A549 (cell line): Measurements from ENCODE around the gene STK11IP. TPM values are rescaled to one million over a fixed set of nuclear protein-coding genes. Genes with fewer than 3 reads are reported as not detected.

Source experiments
- BHLHE40 ChIP-seq: IDR thresholded peaks from 2 replicates; pipeline ENCODE4 v1.6.1; 2012; ENCODE audit warnings: low read depth, low read length, inconsistent platforms
- CBX2 ChIP-seq: fragments of 200-600 bp; sonication (generic); IDR thresholded peaks from 2 replicates; pipeline ENCODE4 v1.6.1; 2016; ENCODE audit warnings: low read depth, mild to moderate bottlenecking, borderline replicate concordance
- CEBPB ChIP-seq, 2 experiments: fragments of >200 bp in 1 of 2; sonication (Bioruptor Twin) in 1 of 2; formaldehyde crosslinking in 1 of 2; IDR thresholded peaks; 2 replicates each; pipeline ENCODE4 v1.6.1; 2012 to 2016
- CHD2 ChIP-seq: fragments of 150-350 bp; IDR thresholded peaks from 2 replicates; pipeline ENCODE4 v1.6.1; 2014; ENCODE audit warnings: low read length; ENCODE audit not compliant: partially characterized antibody
- CHD4 ChIP-seq: fragments of 200-600 bp; sonication (generic); IDR thresholded peaks from 2 replicates; pipeline ENCODE4 v1.6.1; 2016; ENCODE audit warnings: antibody characterized with exemption, mild to moderate bottlenecking, borderline replicate concordance
- EP300 ChIP-seq, 2 experiments: fragments of >200 bp; sonication (Bioruptor Twin); formaldehyde crosslinking; IDR thresholded peaks; 2 replicates in 1 of 2; 3 replicates in 1 of 2; pipeline ENCODE4 v1.6.1; 2016 to 2017
- ESRRA ChIP-seq: fragments of 150-350 bp; IDR thresholded peaks from 2 replicates; pipeline ENCODE4 v1.6.1; 2014; ENCODE audit warnings: mild to moderate bottlenecking, low read length, borderline replicate concordance
- FOSB ChIP-seq: fragments of 250-450 bp; sonication (Bioruptor Pico); IDR thresholded peaks from 2 replicates; pipeline ENCODE4 v1.5.0; 2020; ENCODE audit warnings: mild to moderate bottlenecking, moderate library complexity
- FOSL2 ChIP-seq, 2 experiments: fragments of 450-650 bp in 1 of 2; fragments of >200 bp in 1 of 2; sonication (Bioruptor Twin) in 1 of 2; formaldehyde crosslinking; IDR thresholded peaks; 2 replicates each; pipeline versions ENCODE4 v1.5.0 to v1.6.1; 2016 to 2020; ENCODE audit warnings: mild to moderate bottlenecking in 1 of 2, moderate library complexity in 1 of 2
- FOXS1 ChIP-seq: fragments of 250-450 bp; sonication (Bioruptor Pico); IDR thresholded peaks from 2 replicates; pipeline ENCODE4 v1.5.0; 2020; ENCODE audit warnings: mild to moderate bottlenecking, moderate library complexity
- HEYL ChIP-seq: fragments of 250-450 bp; sonication (Bioruptor Pico); IDR thresholded peaks from 2 replicates; pipeline ENCODE4 v1.8.0; 2021; ENCODE audit warnings: mild to moderate bottlenecking, moderate library complexity
- HOXA7 ChIP-seq: fragments of 250-450 bp; sonication (Bioruptor Pico); IDR thresholded peaks from 2 replicates; pipeline ENCODE4 v1.5.0; 2020; ENCODE audit warnings: mild to moderate bottlenecking, moderate library complexity
- HOXB5 ChIP-seq: fragments of 250-450 bp; sonication (Bioruptor Pico); IDR thresholded peaks from 2 replicates; pipeline ENCODE4 v1.5.0; 2020; ENCODE audit warnings: mild to moderate bottlenecking, moderate library complexity
- JUN ChIP-seq, 2 experiments: fragments of >200 bp; sonication (Bioruptor Twin); formaldehyde crosslinking; IDR thresholded peaks; 2 replicates in 1 of 2; 3 replicates in 1 of 2; pipeline ENCODE4 v1.6.1; 2016 to 2017
- KDM1A ChIP-seq: fragments of 200-600 bp; sonication (generic); IDR thresholded peaks from 2 replicates; pipeline ENCODE4 v1.6.1; 2016; ENCODE audit warnings: low read depth, mild to moderate bottlenecking
- MAFK ChIP-seq: fragments of 450-650 bp; IDR thresholded peaks from 2 replicates; pipeline ENCODE4 v1.6.1; 2014; ENCODE audit not compliant: partially characterized antibody
- MYC ChIP-seq: IDR thresholded peaks from 2 replicates; pipeline ENCODE4 v1.6.1; 2012; ENCODE audit warnings: mild to moderate bottlenecking, inconsistent platforms, low read length, improper control_type of control experiment, borderline replicate concordance
- NFE2L2 ChIP-seq: fragments of 150-350 bp; conservative IDR thresholded peaks from 2 replicates; pipeline ENCODE4 v1.6.1; 2014; ENCODE audit warnings: low read length
- NPAS2 ChIP-seq: fragments of 250-450 bp; sonication (Bioruptor Pico); IDR thresholded peaks from 2 replicates; pipeline ENCODE4 v1.8.0; 2022; ENCODE audit warnings: mild to moderate bottlenecking, moderate library complexity, borderline replicate concordance
- NR3C1 ChIP-seq: fragments of >200 bp; sonication (Bioruptor Twin); formaldehyde crosslinking; IDR thresholded peaks from 3 replicates; pipeline ENCODE4 v1.6.1; 2017
- POLR2A ChIP-seq: IDR thresholded peaks from 2 replicates; pipeline ENCODE4 v1.6.1; 2012; ENCODE audit warnings: mild to moderate bottlenecking, low read length
- POLR2AphosphoS2 ChIP-seq: conservative IDR thresholded peaks from 2 replicates; pipeline ENCODE4 v1.6.1; 2012; ENCODE audit warnings: low read length, improper control_type of control experiment, inconsistent platforms
- RARB ChIP-seq: fragments of 250-450 bp; sonication (Bioruptor Pico); IDR thresholded peaks from 2 replicates; pipeline ENCODE4 v1.8.0; 2021; ENCODE audit warnings: mild to moderate bottlenecking, moderate library complexity
- RCOR1 ChIP-seq: fragments of 150-350 bp; IDR thresholded peaks from 2 replicates; pipeline ENCODE4 v1.6.1; 2014; ENCODE audit warnings: antibody characterized with exemption, low read length, low read depth
- RNF2 ChIP-seq: fragments of 200-600 bp; sonication (generic); IDR thresholded peaks from 2 replicates; pipeline ENCODE4 v1.6.1; 2016; ENCODE audit warnings: low read depth, mild to moderate bottlenecking, antibody characterized with exemption, moderate library complexity, borderline replicate concordance
- TFCP2L1 ChIP-seq: fragments of 250-450 bp; sonication (Bioruptor Pico); IDR thresholded peaks from 2 replicates; pipeline ENCODE4 v1.5.0; 2021; ENCODE audit warnings: mild to moderate bottlenecking
- TP53 ChIP-seq: fragments of 250-450 bp; sonication (Bioruptor Pico); IDR thresholded peaks from 2 replicates; pipeline ENCODE4 v1.5.0; 2021; ENCODE audit warnings: mild to moderate bottlenecking, moderate library complexity
- ZNF302 ChIP-seq: fragments of 250-450 bp; sonication (Bioruptor Pico); IDR thresholded peaks from 2 replicates; pipeline ENCODE4 v1.9.0; 2021; ENCODE audit warnings: inconsistent platforms, mild to moderate bottlenecking, moderate library complexity
- ZSCAN20 ChIP-seq: fragments of 250-450 bp; sonication (Bioruptor Pico); IDR thresholded peaks from 2 replicates; pipeline ENCODE4 v1.8.0; 2022; ENCODE audit warnings: mild to moderate bottlenecking, moderate library complexity
- polyA plus RNA-seq, 4 experiments: library from polyadenylated mRNA; depleted of rRNA in 3 of 4; stranded (reverse); fragments of >200 nt; fragmentation: RNase III in 1 of 4; extraction: RNeasy Plus Mini Kit Qiagen cat#74134 plus additional on column Dnase treatment in 1 of 4; gene quantifications; 2 replicates in 3 of 4; 3 replicates in 1 of 4; pipeline ENCODE4 v1.2.3, GENCODE V29; 2011 to 2017
- TF ChIP-seq, protein P1 (sequence below): fragments of >200 bp; sonication (Bioruptor Twin); formaldehyde crosslinking; IDR thresholded peaks from 2 replicates; pipeline ENCODE4 v1.6.1; 2016
- TF ChIP-seq, protein P2 (sequence below): fragments of 150-350 bp; IDR thresholded peaks from 2 replicates; pipeline ENCODE4 v1.6.1; 2014; ENCODE audit warnings: low read depth, mild to moderate bottlenecking, low read length
- TF ChIP-seq, protein P3 (sequence below): IDR thresholded peaks from 2 replicates; pipeline ENCODE4 v1.6.1; 2012
- TF ChIP-seq, protein P4 (sequence below): IDR thresholded peaks from 2 replicates; pipeline ENCODE4 v1.6.1; 2012; ENCODE audit warnings: low read depth, borderline replicate concordance
- TF ChIP-seq, protein P5 (sequence below): fragments of 250-450 bp; sonication (Bioruptor Pico); IDR thresholded peaks from 2 replicates; pipeline ENCODE4 v1.5.0; 2020; ENCODE audit warnings: low read depth, mild to moderate bottlenecking, moderate library complexity
- TF ChIP-seq, protein P6 (sequence below): IDR thresholded peaks from 2 replicates; pipeline ENCODE4 v1.6.1; 2012
- TF ChIP-seq, protein P7 (sequence below): fragments of 200-600 bp; sonication (generic); IDR thresholded peaks from 2 replicates; pipeline ENCODE4 v1.6.1; 2016; ENCODE audit warnings: antibody characterized with exemption, mild to moderate bottlenecking, moderate library complexity

Gene STK11IP
- polyA plus RNA-seq, 2 of the 4 experiments (the other 2 are of a cell fraction), result 13.3 to 18.8 TPM

DNA sequence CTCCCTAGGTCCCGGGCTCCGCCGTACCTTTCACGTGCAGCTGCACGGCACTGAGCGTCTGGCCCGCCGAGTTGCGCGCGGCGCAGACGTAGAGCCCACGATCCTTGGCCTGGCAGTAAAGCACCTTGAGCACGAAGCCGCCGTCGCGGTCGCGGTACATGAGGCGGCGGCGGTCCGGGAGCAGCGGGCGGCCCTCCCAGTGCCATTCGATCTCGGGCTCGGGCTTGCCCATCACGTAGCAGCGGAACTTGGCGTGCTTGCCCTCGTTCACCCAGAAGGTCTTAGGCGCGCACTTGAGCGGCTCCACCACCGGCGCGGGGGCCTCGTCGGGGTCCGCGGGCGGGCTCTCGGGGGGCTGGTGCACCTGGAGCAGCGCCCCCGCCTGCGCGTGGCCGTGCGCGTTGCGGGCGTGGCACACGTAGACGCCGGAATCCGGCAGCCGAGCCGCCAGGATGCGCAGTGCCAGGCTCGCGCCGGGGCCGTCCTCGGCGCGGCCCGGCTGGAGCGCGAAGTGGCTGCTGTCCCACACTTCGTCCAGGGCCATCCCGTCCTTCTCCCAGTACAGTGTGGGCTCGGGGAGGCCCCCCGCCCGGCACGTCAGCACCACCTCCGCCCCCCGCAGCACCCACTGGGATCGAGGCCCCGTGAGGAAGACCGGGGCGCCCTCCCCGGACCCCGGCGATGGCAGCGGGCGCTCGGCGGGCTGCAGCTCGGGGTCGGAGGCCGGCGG, 27.3 kb upstream of the STK11IP start (continued):
- no peak for TF ChIP-seq ESRRA
- TF ChIP-seq JUN (IDR thresholded peaks at IDR 0.05), result peak in 1 of 2 experiments; percentile 37; a peak in 3 of 5 replicates
- TF ChIP-seq, protein P1, sequence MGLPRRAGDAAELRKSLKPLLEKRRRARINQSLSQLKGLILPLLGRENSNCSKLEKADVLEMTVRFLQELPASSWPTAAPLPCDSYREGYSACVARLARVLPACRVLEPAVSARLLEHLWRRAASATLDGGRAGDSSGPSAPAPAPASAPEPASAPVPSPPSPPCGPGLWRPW, result no peak
- no peak for TF ChIP-seq TFCP2L1 (CRISPR knock-in tag)
- TF ChIP-seq FOSB (CRISPR knock-in tag), result no peak
- no peak for TF ChIP-seq CHD4
- no peak for TF ChIP-seq CHD2
- TF ChIP-seq NR3C1, result no peak
- TF ChIP-seq BHLHE40, result no peak
- TF ChIP-seq POLR2AphosphoS2, result no peak
- TF ChIP-seq HOXB5 (CRISPR knock-in tag), result no peak
- no peak for TF ChIP-seq RNF2
- no peak for TF ChIP-seq MYC
- TF ChIP-seq CEBPB (IDR thresholded peaks at IDR 0.05), result no peak
- TF ChIP-seq, protein P2, sequence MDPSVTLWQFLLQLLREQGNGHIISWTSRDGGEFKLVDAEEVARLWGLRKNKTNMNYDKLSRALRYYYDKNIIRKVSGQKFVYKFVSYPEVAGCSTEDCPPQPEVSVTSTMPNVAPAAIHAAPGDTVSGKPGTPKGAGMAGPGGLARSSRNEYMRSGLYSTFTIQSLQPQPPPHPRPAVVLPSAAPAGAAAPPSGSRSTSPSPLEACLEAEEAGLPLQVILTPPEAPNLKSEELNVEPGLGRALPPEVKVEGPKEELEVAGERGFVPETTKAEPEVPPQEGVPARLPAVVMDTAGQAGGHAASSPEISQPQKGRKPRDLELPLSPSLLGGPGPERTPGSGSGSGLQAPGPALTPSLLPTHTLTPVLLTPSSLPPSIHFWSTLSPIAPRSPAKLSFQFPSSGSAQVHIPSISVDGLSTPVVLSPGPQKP, result no peak
- TF ChIP-seq, protein P3, sequence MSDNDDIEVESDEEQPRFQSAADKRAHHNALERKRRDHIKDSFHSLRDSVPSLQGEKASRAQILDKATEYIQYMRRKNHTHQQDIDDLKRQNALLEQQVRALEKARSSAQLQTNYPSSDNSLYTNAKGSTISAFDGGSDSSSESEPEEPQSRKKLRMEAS, result peak; percentile 57; the same call in 1 of the 2 replicates
- no peak for TF ChIP-seq NPAS2
- no peak for TF ChIP-seq MAFK
- TF ChIP-seq, protein P4, sequence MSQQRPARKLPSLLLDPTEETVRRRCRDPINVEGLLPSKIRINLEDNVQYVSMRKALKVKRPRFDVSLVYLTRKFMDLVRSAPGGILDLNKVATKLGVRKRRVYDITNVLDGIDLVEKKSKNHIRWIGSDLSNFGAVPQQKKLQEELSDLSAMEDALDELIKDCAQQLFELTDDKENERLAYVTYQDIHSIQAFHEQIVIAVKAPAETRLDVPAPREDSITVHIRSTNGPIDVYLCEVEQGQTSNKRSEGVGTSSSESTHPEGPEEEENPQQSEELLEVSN, result 0 out of 2 replicates have a peak, but pooled peaks have one; percentile 33
- no peak for TF ChIP-seq EP300 (IDR thresholded peaks at IDR 0.05)
- no peak for TF ChIP-seq HEYL (CRISPR knock-in tag)
- TF ChIP-seq FOSL2 (IDR thresholded peaks at IDR 0.05), result no peak
- no peak for TF ChIP-seq FOSL2 (CRISPR knock-in tag; IDR thresholded peaks at IDR 0.05)
- TF ChIP-seq, protein P5, sequence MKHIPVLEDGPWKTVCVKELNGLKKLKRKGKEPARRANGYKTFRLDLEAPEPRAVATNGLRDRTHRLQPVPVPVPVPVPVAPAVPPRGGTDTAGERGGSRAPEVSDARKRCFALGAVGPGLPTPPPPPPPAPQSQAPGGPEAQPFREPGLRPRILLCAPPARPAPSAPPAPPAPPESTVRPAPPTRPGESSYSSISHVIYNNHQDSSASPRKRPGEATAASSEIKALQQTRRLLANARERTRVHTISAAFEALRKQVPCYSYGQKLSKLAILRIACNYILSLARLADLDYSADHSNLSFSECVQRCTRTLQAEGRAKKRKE, result no peak
- TF ChIP-seq, protein P6, sequence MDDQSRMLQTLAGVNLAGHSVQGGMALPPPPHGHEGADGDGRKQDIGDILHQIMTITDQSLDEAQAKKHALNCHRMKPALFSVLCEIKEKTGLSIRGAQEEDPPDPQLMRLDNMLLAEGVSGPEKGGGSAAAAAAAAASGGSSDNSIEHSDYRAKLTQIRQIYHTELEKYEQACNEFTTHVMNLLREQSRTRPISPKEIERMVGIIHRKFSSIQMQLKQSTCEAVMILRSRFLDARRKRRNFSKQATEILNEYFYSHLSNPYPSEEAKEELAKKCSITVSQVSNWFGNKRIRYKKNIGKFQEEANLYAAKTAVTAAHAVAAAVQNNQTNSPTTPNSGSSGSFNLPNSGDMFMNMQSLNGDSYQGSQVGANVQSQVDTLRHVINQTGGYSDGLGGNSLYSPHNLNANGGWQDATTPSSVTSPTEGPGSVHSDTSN, result no peak
- no peak for TF ChIP-seq ZNF302
- no peak for TF ChIP-seq RARB (CRISPR knock-in tag)
- no peak for TF ChIP-seq RCOR1
- no peak for TF ChIP-seq FOXS1 (CRISPR knock-in tag)
- peak; percentile 86 for TF ChIP-seq POLR2A
- no peak for TF ChIP-seq NFE2L2
- TF ChIP-seq, protein P7, sequence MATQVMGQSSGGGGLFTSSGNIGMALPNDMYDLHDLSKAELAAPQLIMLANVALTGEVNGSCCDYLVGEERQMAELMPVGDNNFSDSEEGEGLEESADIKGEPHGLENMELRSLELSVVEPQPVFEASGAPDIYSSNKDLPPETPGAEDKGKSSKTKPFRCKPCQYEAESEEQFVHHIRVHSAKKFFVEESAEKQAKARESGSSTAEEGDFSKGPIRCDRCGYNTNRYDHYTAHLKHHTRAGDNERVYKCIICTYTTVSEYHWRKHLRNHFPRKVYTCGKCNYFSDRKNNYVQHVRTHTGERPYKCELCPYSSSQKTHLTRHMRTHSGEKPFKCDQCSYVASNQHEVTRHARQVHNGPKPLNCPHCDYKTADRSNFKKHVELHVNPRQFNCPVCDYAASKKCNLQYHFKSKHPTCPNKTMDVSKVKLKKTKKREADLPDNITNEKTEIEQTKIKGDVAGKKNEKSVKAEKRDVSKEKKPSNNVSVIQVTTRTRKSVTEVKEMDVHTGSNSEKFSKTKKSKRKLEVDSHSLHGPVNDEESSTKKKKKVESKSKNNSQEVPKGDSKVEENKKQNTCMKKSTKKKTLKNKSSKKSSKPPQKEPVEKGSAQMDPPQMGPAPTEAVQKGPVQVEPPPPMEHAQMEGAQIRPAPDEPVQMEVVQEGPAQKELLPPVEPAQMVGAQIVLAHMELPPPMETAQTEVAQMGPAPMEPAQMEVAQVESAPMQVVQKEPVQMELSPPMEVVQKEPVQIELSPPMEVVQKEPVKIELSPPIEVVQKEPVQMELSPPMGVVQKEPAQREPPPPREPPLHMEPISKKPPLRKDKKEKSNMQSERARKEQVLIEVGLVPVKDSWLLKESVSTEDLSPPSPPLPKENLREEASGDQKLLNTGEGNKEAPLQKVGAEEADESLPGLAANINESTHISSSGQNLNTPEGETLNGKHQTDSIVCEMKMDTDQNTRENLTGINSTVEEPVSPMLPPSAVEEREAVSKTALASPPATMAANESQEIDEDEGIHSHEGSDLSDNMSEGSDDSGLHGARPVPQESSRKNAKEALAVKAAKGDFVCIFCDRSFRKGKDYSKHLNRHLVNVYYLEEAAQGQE, result no peak
- TF ChIP-seq KDM1A, result no peak
- TF ChIP-seq CBX2, result no peak
- no peak for TF ChIP-seq HOXA7 (CRISPR knock-in tag)
- no peak for TF ChIP-seq ZSCAN20 (CRISPR knock-in tag)
- TF ChIP-seq TP53, result no peak
